Lung (tissue), 12 donors: Measurements from ENCODE around the gene TACR1. TPM values are rescaled to one million over a fixed set of nuclear protein-coding genes. Genes with fewer than 3 reads are reported as not detected.
"Not testable (repeated sequence)": the region's sequence is repeated elsewhere in the genome, so short reads cannot be mapped to it uniquely, and the experiment has no call there.

Experiments used
- ATAC-seq: fragments of 200-7000 bp; cut with Tn5 transposase; one replicate; pipeline ENCODE4 v1.9.1; 2020; ENCODE audit warnings: moderate number of reproducible peaks; ENCODE audit not compliant: insufficient read depth, low FRiP score
- DNase-seq, 3 donors: peaks; one replicate each; pipeline ENCODE4 v3.0.0-alpha.2; 2013 to 2017
- H3K27ac ChIP-seq, 2 donors: one replicate each; pipeline ENCODE4 v1.5.1; 2013; ENCODE audit warnings: mild to moderate bottlenecking in 2 of 2, moderate library complexity in 2 of 2, control low read depth in 1 of 2, inconsistent platforms in 1 of 2, low read depth in 1 of 2, low read length in 1 of 2
- H3K27me3 ChIP-seq, 3 donors: one replicate each; pipeline ENCODE4 v1.5.1; 2013; ENCODE audit warnings: low read length in 2 of 3; ENCODE audit not compliant: control insufficient read depth in 3 of 3, insufficient read depth in 3 of 3
- H3K36me3 ChIP-seq, 4 donors: one replicate each; pipeline ENCODE4 v1.5.1; 2013; ENCODE audit warnings: low read length in 4 of 4, mild to moderate bottlenecking in 1 of 4, moderate library complexity in 1 of 4; ENCODE audit not compliant: control insufficient read depth in 4 of 4, insufficient read depth in 4 of 4
- H3K4me1 ChIP-seq, 5 donors: one replicate each; pipeline ENCODE4 v1.5.1; 2013; ENCODE audit warnings: low read length in 5 of 5, mild to moderate bottlenecking in 2 of 5, moderate library complexity in 1 of 5; ENCODE audit not compliant: control insufficient read depth in 5 of 5, insufficient read depth in 5 of 5
- H3K4me3 ChIP-seq: one replicate; pipeline ENCODE4 v1.5.1; 2013; ENCODE audit warnings: mild to moderate bottlenecking, control low read depth, moderate library complexity
- H3K9ac ChIP-seq, 2 donors: one replicate each; pipeline ENCODE4 v1.5.1; 2013; ENCODE audit warnings: low read length in 2 of 2, control low read depth in 1 of 2; ENCODE audit not compliant: insufficient read depth in 1 of 2
- H3K9me3 ChIP-seq, 4 donors: one replicate each; pipeline ENCODE4 v1.5.1; 2013; ENCODE audit warnings: low read length in 3 of 4, mild to moderate bottlenecking in 1 of 4, moderate library complexity in 1 of 4; ENCODE audit not compliant: control insufficient read depth in 4 of 4, insufficient read depth in 3 of 4
- WGBS, 2 donors: extraction: QIAGEN DNeasy Blood & Tissue Kit; methylation state at CpG; one replicate each; pipeline ENCODE4 v1.1.7; 2013; 5-methylcytosine and 5-hydroxymethylcytosine counted together
- polyA plus RNA-seq, 2 donors: library from polyadenylated mRNA; stranded (reverse); fragments of 200-250 nt; gene quantifications; one replicate each; pipeline ENCODE4 v1.2.1, GENCODE V29; 2013
- total RNA-seq, 2 donors: library from RNA; depleted of rRNA in 1 of 2; stranded (reverse); fragments of >200 nt in 1 of 2; gene quantifications; one replicate each; pipeline ENCODE4 v1.2.1, GENCODE V29; 2014 to 2021
- TF ChIP-seq, protein P1 (sequence below): IDR thresholded peaks from 2 replicates; pipeline ENCODE4 v1.5.1; 2012; ENCODE audit warnings: mild to moderate bottlenecking; ENCODE audit errors: control extremely low read depth, extremely low read depth
- donor health status: control.
- donor health status: control.
- donor health status: Bipolar disorder and iron deficiency.
- donor health status: healthy.
- donor health status: DM: yes; HTN: yes; CAD: no.

TACR1 gene
- total and polyA plus RNA-seq, 4 donors = 0.33 to 1.6 (median 0.59) TPM

DNA sequence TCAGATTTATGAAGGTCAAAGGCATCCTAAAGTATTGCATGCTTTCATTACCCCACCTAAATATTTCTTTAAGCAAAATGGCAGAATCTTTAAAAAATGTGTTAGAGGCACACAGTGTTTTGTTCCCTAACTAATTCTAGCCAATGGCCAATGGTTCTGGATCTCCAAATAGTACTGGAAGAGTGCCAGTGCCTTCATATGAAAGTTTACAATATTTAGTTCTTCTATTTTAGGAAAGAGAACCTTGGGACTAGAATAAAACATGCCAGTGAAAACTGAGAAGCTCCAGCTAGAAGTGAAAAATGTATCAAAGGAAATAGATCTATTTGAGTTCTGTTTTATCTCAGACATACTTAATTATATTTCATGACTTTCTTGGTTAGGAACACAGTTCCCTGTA, 37.1 kb downstream of the TACR1 start:
- no peak overlapping the region for H3K27ac ChIP-seq
- H3K9me3 ChIP-seq = no peaks in the 10 kb centered on the region
- ATAC-seq (no peak), DNase-seq (peak in 1 of 3 donors; percentile 23)
- H3K4me3 ChIP-seq = no peak overlapping the region
- H3K9ac ChIP-seq = no peak overlapping the region
- H3K27me3 ChIP-seq = no peaks in the 10 kb centered on the region
- H3K4me1 ChIP-seq = peaks cover 0 to 9% (median 0%) of the 10 kb centered on the region in 5 donors
- H3K36me3 ChIP-seq = no peaks in the 10 kb centered on the region
- TF ChIP-seq, protein P1, sequence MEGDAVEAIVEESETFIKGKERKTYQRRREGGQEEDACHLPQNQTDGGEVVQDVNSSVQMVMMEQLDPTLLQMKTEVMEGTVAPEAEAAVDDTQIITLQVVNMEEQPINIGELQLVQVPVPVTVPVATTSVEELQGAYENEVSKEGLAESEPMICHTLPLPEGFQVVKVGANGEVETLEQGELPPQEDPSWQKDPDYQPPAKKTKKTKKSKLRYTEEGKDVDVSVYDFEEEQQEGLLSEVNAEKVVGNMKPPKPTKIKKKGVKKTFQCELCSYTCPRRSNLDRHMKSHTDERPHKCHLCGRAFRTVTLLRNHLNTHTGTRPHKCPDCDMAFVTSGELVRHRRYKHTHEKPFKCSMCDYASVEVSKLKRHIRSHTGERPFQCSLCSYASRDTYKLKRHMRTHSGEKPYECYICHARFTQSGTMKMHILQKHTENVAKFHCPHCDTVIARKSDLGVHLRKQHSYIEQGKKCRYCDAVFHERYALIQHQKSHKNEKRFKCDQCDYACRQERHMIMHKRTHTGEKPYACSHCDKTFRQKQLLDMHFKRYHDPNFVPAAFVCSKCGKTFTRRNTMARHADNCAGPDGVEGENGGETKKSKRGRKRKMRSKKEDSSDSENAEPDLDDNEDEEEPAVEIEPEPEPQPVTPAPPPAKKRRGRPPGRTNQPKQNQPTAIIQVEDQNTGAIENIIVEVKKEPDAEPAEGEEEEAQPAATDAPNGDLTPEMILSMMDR = no peak

DNA sequence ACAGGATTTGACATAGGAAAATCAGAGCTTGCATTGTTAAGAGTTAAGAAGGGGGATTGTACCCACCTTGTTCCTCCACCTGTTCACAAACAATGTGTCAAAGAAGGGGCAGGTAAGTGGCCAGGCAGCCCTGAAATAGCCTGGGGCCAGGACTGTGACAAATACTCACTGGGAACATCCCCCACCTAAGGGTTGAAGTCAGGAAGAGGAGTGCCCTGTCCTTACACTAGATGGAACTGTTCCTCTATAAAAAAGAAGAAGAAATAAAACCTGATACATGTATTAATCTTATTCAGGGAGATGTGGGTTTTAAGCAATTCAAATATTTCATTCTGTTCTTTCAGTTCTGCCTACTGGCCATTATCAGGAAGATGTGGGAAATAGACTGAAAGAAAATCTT, 41.9 kb downstream of the TACR1 start:
- peaks cover 0 to 29% (median 10%) of the 10 kb centered on the region in 5 donors for H3K4me1 ChIP-seq
- TF ChIP-seq, protein P1 = no peak
- H3K36me3 ChIP-seq = no peaks in the 10 kb centered on the region

DNA sequence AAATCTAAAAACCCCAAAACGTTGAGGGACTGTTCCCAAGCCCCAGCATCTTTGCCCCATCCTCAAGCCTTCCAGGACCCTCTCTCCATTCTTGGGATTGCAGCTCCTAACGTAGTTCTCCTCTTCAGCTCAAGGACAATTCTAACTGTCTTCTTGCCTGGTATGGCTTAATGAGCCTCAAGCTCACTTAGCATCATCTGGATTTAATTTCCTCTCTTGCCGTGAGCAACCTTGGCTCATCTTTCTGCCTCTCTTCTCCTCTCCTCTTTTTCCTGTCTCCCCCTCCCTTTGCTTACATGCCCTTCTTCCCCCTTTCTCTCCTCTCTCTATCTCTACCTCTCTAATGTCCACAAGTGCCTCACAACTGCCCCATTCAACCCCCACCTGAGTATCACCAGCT, 44.2 kb downstream of the TACR1 start:
- ATAC-seq (no peak), DNase-seq (no peak)
- Histone ChIP-seq H3K9me3 (no peaks in the 10 kb centered on the region), H3K4me3 (no peak overlapping the region), H3K9ac (no peak overlapping the region), H3K27me3 (no peaks in the 10 kb centered on the region), H3K36me3 (no peaks in the 10 kb centered on the region), H3K27ac (no peak overlapping the region), H3K4me1 (peaks cover 0 to 29% (median 10%) of the 10 kb centered on the region in 5 donors)
- WGBS, 2 donors = 71 to 89% methylated on average over 3 of the region's 3 CpGs
- TF ChIP-seq, protein P1 = no peak

More for the DNA sequence above, 41.9 kb downstream of the TACR1 start:
- Histone ChIP-seq H3K9me3 (no peaks in the 10 kb centered on the region), H3K27ac (no peak overlapping the region), H3K27me3 (no peaks in the 10 kb centered on the region), H3K9ac (no peak overlapping the region), H3K4me3 (no peak overlapping the region)
- no peak for ATAC-seq
- peak in 1 of 3 donors; percentile 19 for DNase-seq

DNA sequence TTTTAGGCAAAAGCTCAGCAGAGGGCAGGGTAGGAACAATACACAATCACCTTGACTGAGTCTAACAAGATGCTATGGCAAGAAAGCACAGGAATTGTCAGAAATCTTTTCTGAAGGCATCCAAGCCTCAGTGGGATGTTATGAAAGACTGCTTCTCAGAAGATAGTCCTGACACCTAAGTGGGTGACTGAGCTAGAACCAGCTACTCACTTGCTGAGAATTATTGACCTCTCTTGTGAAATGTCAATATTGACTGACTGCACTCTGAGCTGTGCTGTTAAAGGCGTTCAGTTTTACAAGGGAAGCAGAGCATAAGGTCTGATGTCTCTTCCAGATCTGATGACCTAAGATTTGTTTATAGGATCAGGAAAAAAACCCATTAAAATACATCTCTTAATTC, 46.1 kb downstream of the TACR1 start:
- DNase-seq = peak in 1 of 3 donors; percentile 29
- Histone ChIP-seq H3K4me3 (no peak overlapping the region), H3K9me3 (no peaks in the 10 kb centered on the region), H3K36me3 (no peaks in the 10 kb centered on the region), H3K27ac (no peak overlapping the region), H3K27me3 (no peaks in the 10 kb centered on the region), H3K9ac (peak overlapping the region in 1 of 2 donors; percentile 11), H3K4me1 (peaks cover 0 to 24% (median 10%) of the 10 kb centered on the region in 5 donors)
- WGBS, 2 donors = 57 to 81% methylated on average over 1 of the region's 1 CpG
- peak; percentile 73 for ATAC-seq
- TF ChIP-seq, protein P1 = no peak

DNA sequence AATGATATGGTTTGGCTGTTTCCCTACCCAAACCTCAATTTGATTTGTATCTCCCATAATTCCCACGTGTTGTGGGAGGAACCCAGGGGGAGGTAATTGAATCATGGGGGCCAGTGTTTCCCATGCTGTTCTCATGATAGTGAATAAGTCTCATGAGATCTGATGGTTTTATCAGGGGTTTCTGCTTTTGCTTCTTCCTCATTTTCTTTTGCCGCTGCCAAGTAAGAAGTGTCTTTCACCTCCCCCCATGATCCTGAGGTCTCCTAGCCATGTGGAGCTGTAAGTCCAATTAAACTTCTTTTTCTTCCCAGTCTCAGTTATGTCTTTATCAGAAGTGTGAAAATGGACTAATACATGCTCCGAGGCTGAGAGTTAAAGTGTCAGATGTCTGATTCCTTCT, 47.1 kb downstream of the TACR1 start:
- WGBS, 2 donors = 79 to 83% methylated on average over 3 of the region's 3 CpGs
- H3K9ac ChIP-seq, H3K27me3 ChIP-seq, H3K27ac ChIP-seq, H3K9me3 ChIP-seq, ATAC-seq, DNase-seq, H3K36me3 ChIP-seq, H3K4me3 ChIP-seq: not testable (repeated sequence)
- H3K4me1 ChIP-seq = peaks cover 0 to 20% (median 10%) of the 10 kb centered on the region in 5 donors
